ENCODE results near the gene KCNC1.

Gene KCNC1

GRCh38 chr11:17718510-17718962 is 16.0 kb upstream of the KCNC1 start:
- TF ChIP-seq TSHZ2 (CRISPR knock-in tag; IDR thresholded peaks at IDR 0.05) (no peak), ISL1 (CRISPR knock-in tag; IDR thresholded peaks at IDR 0.05) (no peak), CREB5 (CRISPR knock-in tag; IDR thresholded peaks at IDR 0.05; ENCODE audit: low read depth) (no peak), POU6F1 (CRISPR knock-in tag; IDR thresholded peaks at IDR 0.05; ENCODE audit: borderline replicate concordance, low read depth) (no peak)
- no peak for ATAC-seq

GRCh38 chr11:17719028-17719937 is 15.3 kb upstream of the KCNC1 start, which contains the start of gene MYOD1:
TSS of gene MYOD1 (plus strand) at chr11:17719571. CDS start at chr11:17719783, 212 bp downstream.
- ATAC-seq: 0 out of 3 replicates have a peak, but pooled peaks have one; percentile 16
- TF ChIP-seq PPARA (CRISPR knock-in tag; IDR thresholded peaks at IDR 0.05; ENCODE audit: borderline replicate concordance) (no peak), ZNF565 (CRISPR knock-in tag; conservative IDR thresholded peaks at IDR 0.05; ENCODE audit: low read depth) (no peak), CSRNP3 (CRISPR knock-in tag; IDR thresholded peaks at IDR 0.05) (no peak), GLIS3 (CRISPR knock-in tag; IDR thresholded peaks at IDR 0.05) (no peak), ZNF8 (CRISPR knock-in tag; IDR thresholded peaks at IDR 0.05) (no peak), ZNF70 (CRISPR knock-in tag; IDR thresholded peaks at IDR 0.05) (no peak), ZC3H10 (CRISPR knock-in tag; IDR thresholded peaks at IDR 0.05) (no peak), BACH2 (CRISPR knock-in tag; IDR thresholded peaks at IDR 0.05; ENCODE audit: borderline replicate concordance) (no peak), ZFP3 (CRISPR knock-in tag; IDR thresholded peaks at IDR 0.05) (no peak), CREB5 (CRISPR knock-in tag; IDR thresholded peaks at IDR 0.05; ENCODE audit: low read depth) (no peak), ZFP30 (CRISPR knock-in tag; IDR thresholded peaks at IDR 0.05) (no peak)

GRCh38 chr11:17719938-17720795 is 14.4 kb upstream of the KCNC1 start:
- ATAC-seq: peak; percentile 73
- no peak for TF ChIP-seq ZNF565 (CRISPR knock-in tag; conservative IDR thresholded peaks at IDR 0.05; ENCODE audit: low read depth)

GRCh38 chr11:17720796-17721171 is 13.8 kb upstream of the KCNC1 start:
- peak; percentile 33 for ATAC-seq
- TF ChIP-seq ESRRG (CRISPR knock-in tag; IDR thresholded peaks at IDR 0.05) (no peak), TOX (CRISPR knock-in tag; IDR thresholded peaks at IDR 0.05; ENCODE audit: borderline replicate concordance) (no peak), CSDC2 (CRISPR knock-in tag; IDR thresholded peaks at IDR 0.05) (no peak), CSRNP3 (CRISPR knock-in tag; IDR thresholded peaks at IDR 0.05) (no peak), ZC3H10 (CRISPR knock-in tag; IDR thresholded peaks at IDR 0.05) (no peak), ISL1 (CRISPR knock-in tag; IDR thresholded peaks at IDR 0.05) (no peak), GLIS3 (CRISPR knock-in tag; IDR thresholded peaks at IDR 0.05) (no peak), ZFP30 (CRISPR knock-in tag; IDR thresholded peaks at IDR 0.05) (no peak), ZNF565 (CRISPR knock-in tag; conservative IDR thresholded peaks at IDR 0.05; ENCODE audit: low read depth) (no peak), CREB5 (CRISPR knock-in tag; IDR thresholded peaks at IDR 0.05; ENCODE audit: low read depth) (no peak), TCF4 (CRISPR knock-in tag; IDR thresholded peaks at IDR 0.05; ENCODE audit: borderline replicate concordance) (no peak), ZNF8 (CRISPR knock-in tag; IDR thresholded peaks at IDR 0.05) (no peak), SNAI2 (CRISPR knock-in tag; IDR thresholded peaks at IDR 0.05) (no peak), OSR1 (CRISPR knock-in tag; IDR thresholded peaks at IDR 0.05) (no peak), ARNTL (CRISPR knock-in tag; IDR thresholded peaks at IDR 0.05; ENCODE audit: borderline replicate concordance, low read depth) (no peak), ZFP3 (CRISPR knock-in tag; IDR thresholded peaks at IDR 0.05) (no peak)
